K562 (cell line): Measurements from ENCODE around the gene PLEKHM2. TPM values are rescaled to one million over a fixed set of nuclear protein-coding genes. Genes with fewer than 3 reads are reported as not detected.

ENCODE experiments used
- ARID1B ChIP-seq: fragments of 450-650 bp; IDR thresholded peaks from 2 replicates; pipeline ENCODE4 v1.6.1; 2016; ENCODE audit warnings: antibody characterized with exemption, mild to moderate bottlenecking, inconsistent platforms
- CBFA2T2 ChIP-seq: fragments of 450-650 bp; conservative IDR thresholded peaks from 2 replicates; pipeline ENCODE4 v1.6.1; 2017; ENCODE audit warnings: mild to moderate bottlenecking
- CBX3 ChIP-seq, 2 experiments: IDR thresholded peaks; 1 replicate in 1 of 2; 2 replicates in 1 of 2; pipeline ENCODE4 v1.6.1; 2012; ENCODE audit warnings: inconsistent platforms in 2 of 2, low read length in 2 of 2, borderline replicate concordance in 1 of 2, control low read depth in 1 of 2
- CTBP1 ChIP-seq: fragments of 450-650 bp; IDR thresholded peaks from 2 replicates; pipeline ENCODE4 v1.6.1; 2016; ENCODE audit warnings: borderline replicate concordance
- MECOM ChIP-seq: fragments of 250-450 bp; sonication (Bioruptor Pico); IDR thresholded peaks from 2 replicates; pipeline ENCODE4 v1.8.0; 2022; ENCODE audit warnings: inconsistent platforms
- NFE2 ChIP-seq: IDR thresholded peaks from 2 replicates; pipeline ENCODE4 v1.6.1; 2014; ENCODE audit warnings: antibody characterized with exemption, low read depth
- RBFOX2 ChIP-seq: fragments of 200-400 bp; formaldehyde crosslinking; IDR thresholded peaks from 2 replicates; pipeline ENCODE4 v1.6.1; 2017; ENCODE audit warnings: low read depth, mild to moderate bottlenecking, low read length, moderate library complexity
- TEAD4 ChIP-seq, 2 experiments: sonication (generic) in 1 of 2; formaldehyde crosslinking in 1 of 2; IDR thresholded peaks; 2 replicates each; pipeline versions ENCODE4 v1.6.1 to v1.8.0; 2012 to 2022; ENCODE audit warnings: borderline replicate concordance in 1 of 2, inconsistent platforms in 1 of 2, low read length in 1 of 2, mild to moderate bottlenecking in 1 of 2, missing genetic modification reagents in 1 of 2
- ZNF197 ChIP-seq: fragments of 200-800 bp; sonication (Bioruptor generic); IDR thresholded peaks from 2 replicates; pipeline ENCODE4 v1.6.1; 2016; ENCODE audit warnings: low read depth, missing genetic modification characterization, missing compliant biosample characterization
- polyA plus RNA-seq, 8 experiments: library from polyadenylated mRNA; depleted of rRNA in 4 of 8; stranded (reverse) in 5 of 8; unstranded in 3 of 8; fragments of >200 nt; fragmentation: Nextera tagmentation in 2 of 8; fragmentation: Illumina TruSeq in 1 of 8; extraction: Ambion mirVana in 2 of 8; extraction: Trizol in 1 of 8; gene quantifications; 2 replicates each; pipeline versions ENCODE4 v1.2.1 to v1.2.3, GENCODE V29; 2011 to 2014; ENCODE audit warnings: inconsistent platforms in 1 of 8, missing spikeins in 1 of 8
- total RNA-seq, 7 experiments: library from RNA; depleted of rRNA in 6 of 7; stranded (reverse); fragments of >200 nt in 6 of 7; fragmentation: Illumina TruSeq in 2 of 7; extraction: Trizol in 2 of 7; gene quantifications; 2 replicates each; pipeline versions ENCODE4 v1.2.1 to v1.2.3, GENCODE V29; 2011 to 2021; ENCODE audit warnings: low replicate concordance in 1 of 7
- TF ChIP-seq, protein P1 (sequence below): fragments of 250-450 bp; sonication (Bioruptor Pico); IDR thresholded peaks from 2 replicates; pipeline ENCODE4 v1.8.0; 2021; ENCODE audit warnings: borderline replicate concordance, mild to moderate bottlenecking, moderate library complexity; ENCODE audit not compliant: poor library complexity, severe bottlenecking
- TF ChIP-seq, protein P2 (sequence below): fragments of 250-450 bp; sonication (Bioruptor Pico); IDR thresholded peaks from 2 replicates; pipeline ENCODE4 v1.8.0; 2022; ENCODE audit warnings: moderate library complexity, mild to moderate bottlenecking, inconsistent platforms
- TF ChIP-seq, protein P3 (sequence below), 2 experiments: fragments of 450-650 bp in 1 of 2; sonication (generic) in 1 of 2; formaldehyde crosslinking in 1 of 2; IDR thresholded peaks in 1 of 2; conservative IDR thresholded peaks in 1 of 2; 2 replicates each; pipeline versions ENCODE4 v1.6.1 to v1.8.1; 2016 to 2023; ENCODE audit warnings: mild to moderate bottlenecking in 2 of 2, moderate library complexity in 2 of 2, inconsistent platforms in 1 of 2, missing genetic modification reagents in 1 of 2
- TF ChIP-seq, protein P4 (sequence below): fragments of 450-650 bp; IDR thresholded peaks from 2 replicates; pipeline ENCODE4 v1.6.1; 2014; ENCODE audit warnings: low read depth, mild to moderate bottlenecking, moderate library complexity, borderline replicate concordance

Gene PLEKHM2
- total and polyA plus RNA-seq, 9 of the 15 experiments (the other 6 are each of a cell fraction or from before 2014, with no cell fraction given), result 0.27 to 63.7 (median 33.2) TPM

DNA sequence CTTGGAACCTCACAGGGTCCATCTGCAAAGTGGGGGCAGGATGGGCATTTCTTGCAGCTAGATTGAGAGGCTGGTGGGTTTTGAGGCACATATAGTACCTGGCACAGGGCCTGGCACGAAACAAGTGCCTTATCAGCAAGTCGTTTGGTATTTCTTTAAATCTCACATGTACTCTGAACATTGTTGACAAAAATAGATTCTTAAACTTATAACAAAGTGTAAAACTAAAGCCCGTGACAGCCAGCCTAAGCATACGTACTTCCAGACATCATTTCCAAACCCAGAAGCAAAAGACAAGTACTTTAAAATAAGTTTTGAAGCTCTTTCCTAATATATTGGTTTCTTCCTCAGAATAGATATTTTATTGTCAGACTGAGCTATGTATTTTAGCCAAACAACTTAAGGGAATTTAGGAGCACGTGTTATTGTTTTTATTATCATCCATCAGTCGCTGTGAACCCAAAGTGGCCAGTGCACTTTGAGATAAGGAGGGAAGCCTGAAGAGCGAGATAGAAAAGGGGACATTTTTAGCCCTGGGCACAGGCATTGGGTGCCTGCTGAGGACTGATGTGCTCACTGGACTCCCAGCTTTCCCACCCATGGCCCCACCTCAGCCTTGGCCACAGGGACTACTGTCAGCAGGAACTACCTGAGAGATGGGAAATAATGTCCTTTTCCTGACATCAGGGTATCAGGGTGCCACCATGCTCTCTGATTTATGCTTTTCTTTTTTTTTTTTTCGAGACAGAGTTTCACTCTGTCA lies 77.4 kb downstream of the PLEKHM2 start (continued):
- TF ChIP-seq ZNF197 (CRISPR knock-in tag), result no peak
- TF ChIP-seq, protein P1, sequence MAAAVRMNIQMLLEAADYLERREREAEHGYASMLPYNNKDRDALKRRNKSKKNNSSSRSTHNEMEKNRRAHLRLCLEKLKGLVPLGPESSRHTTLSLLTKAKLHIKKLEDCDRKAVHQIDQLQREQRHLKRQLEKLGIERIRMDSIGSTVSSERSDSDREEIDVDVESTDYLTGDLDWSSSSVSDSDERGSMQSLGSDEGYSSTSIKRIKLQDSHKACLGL (CRISPR knock-in tag), result no peak
- TF ChIP-seq, protein P2, sequence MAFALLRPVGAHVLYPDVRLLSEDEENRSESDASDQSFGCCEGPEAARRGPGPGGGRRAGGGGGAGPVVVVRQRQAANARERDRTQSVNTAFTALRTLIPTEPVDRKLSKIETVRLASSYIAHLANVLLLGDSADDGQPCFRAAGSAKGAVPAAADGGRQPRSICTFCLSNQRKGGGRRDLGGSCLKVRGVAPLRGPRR (CRISPR knock-in tag), result 0 out of 2 replicates have a peak, but pooled peaks have one; percentile 19
- no peak for TF ChIP-seq MECOM (CRISPR knock-in tag)
- peak; percentile 46; the same call in 1 of the 2 replicates for TF ChIP-seq CTBP1
- TF ChIP-seq, protein P3, sequence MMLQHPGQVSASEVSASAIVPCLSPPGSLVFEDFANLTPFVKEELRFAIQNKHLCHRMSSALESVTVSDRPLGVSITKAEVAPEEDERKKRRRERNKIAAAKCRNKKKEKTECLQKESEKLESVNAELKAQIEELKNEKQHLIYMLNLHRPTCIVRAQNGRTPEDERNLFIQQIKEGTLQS (IDR thresholded peaks at IDR 0.05), result no peak
- TF ChIP-seq, protein P3 (CRISPR knock-in tag; conservative IDR thresholded peaks at IDR 0.05), result no peak
- TF ChIP-seq TEAD4 (IDR thresholded peaks at IDR 0.05; ENCODE audit: low read length), result peak; percentile 71; the same call in 1 of the 2 replicates
- no peak for TF ChIP-seq TEAD4 (CRISPR knock-in tag; IDR thresholded peaks at IDR 0.05; ENCODE audit: borderline replicate concordance)
- no peak for TF ChIP-seq NFE2
- no peak for TF ChIP-seq CBX3 (IDR thresholded peaks at IDR 0.05; ENCODE audit: borderline replicate concordance in 1 of 2, low read length in 2 of 2)
- TF ChIP-seq CBFA2T2, result peak; percentile 67
- TF ChIP-seq RBFOX2, result no peak
- TF ChIP-seq, protein P4, sequence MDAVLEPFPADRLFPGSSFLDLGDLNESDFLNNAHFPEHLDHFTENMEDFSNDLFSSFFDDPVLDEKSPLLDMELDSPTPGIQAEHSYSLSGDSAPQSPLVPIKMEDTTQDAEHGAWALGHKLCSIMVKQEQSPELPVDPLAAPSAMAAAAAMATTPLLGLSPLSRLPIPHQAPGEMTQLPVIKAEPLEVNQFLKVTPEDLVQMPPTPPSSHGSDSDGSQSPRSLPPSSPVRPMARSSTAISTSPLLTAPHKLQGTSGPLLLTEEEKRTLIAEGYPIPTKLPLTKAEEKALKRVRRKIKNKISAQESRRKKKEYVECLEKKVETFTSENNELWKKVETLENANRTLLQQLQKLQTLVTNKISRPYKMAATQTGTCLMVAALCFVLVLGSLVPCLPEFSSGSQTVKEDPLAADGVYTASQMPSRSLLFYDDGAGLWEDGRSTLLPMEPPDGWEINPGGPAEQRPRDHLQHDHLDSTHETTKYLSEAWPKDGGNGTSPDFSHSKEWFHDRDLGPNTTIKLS, result no peak
- peak; percentile 75 for TF ChIP-seq ARID1B
